Transverse colon (tissue), 4 donors: Measurements from ENCODE around the gene TNFRSF11A. TPM values are rescaled to one million over a fixed set of nuclear protein-coding genes. Genes with fewer than 3 reads are reported as not detected.

Source experiments
- DNase-seq: peaks from one replicate; pipeline ENCODE4 v3.0.0-alpha.2; 2019
- H3K27ac ChIP-seq, 4 donors: fragments of 200-600 bp; sonication (generic); 2 replicates each; pipeline ENCODE4 v1.5.1; 2016 to 2018; ENCODE audit warnings: inconsistent platforms in 4 of 4
- H3K27me3 ChIP-seq: fragments of 200-600 bp; sonication (generic); 2 replicates; pipeline ENCODE4 v1.5.1; 2017; ENCODE audit warnings: inconsistent platforms
- H3K36me3 ChIP-seq, 4 donors: fragments of 200-600 bp; sonication (generic); 2 replicates each; pipeline ENCODE4 v1.5.1; 2017 to 2019; ENCODE audit warnings: inconsistent platforms in 4 of 4
- H3K4me1 ChIP-seq, 4 donors: fragments of 200-600 bp; sonication (generic); 2 replicates each; pipeline ENCODE4 v1.5.1; 2017 to 2020; ENCODE audit warnings: inconsistent platforms in 4 of 4
- H3K4me3 ChIP-seq, 4 donors: fragments of 200-600 bp; sonication (generic); 1 replicate in 1 of 4; 2 replicates in 3 of 4; pipeline versions ENCODE4 v1.5.1 to v1.6.1; 2017 to 2019; ENCODE audit warnings: inconsistent platforms in 4 of 4
- H3K9me3 ChIP-seq, 2 donors: fragments of 200-600 bp; sonication (generic); 2 replicates each; pipeline ENCODE4 v1.5.1; 2017 to 2019; ENCODE audit warnings: inconsistent platforms in 2 of 2
- CTCF ChIP-seq, 5 experiments: fragments of 200-600 bp in 3 of 5; fragments of 450-650 bp in 2 of 5; sonication (generic) in 3 of 5; IDR thresholded peaks; 1 replicate in 2 of 5; 2 replicates in 3 of 5; pipeline ENCODE4 v1.5.1; 2016 to 2017; ENCODE audit warnings: antibody characterized with exemption in 5 of 5, inconsistent platforms in 3 of 5, mild to moderate bottlenecking in 2 of 5, moderate library complexity in 1 of 5
- EP300 ChIP-seq: sonication (generic); formaldehyde crosslinking; IDR thresholded peaks from one replicate; pipeline ENCODE4 v1.6.1; 2017; ENCODE audit warnings: antibody characterized with exemption, low read depth
- POLR2A ChIP-seq: fragments of 450-650 bp; IDR thresholded peaks from one replicate; pipeline ENCODE4 v1.6.1; 2016; ENCODE audit warnings: antibody characterized with exemption, mild to moderate bottlenecking, moderate library complexity
- POLR2AphosphoS5 ChIP-seq, 3 donors: sonication (generic); formaldehyde crosslinking; IDR thresholded peaks; one replicate each; pipeline ENCODE4 v1.6.1; 2016; ENCODE audit warnings: antibody characterized with exemption in 3 of 3
- WGBS, 2 donors: methylation state at CpG; one replicate each; pipeline ENCODE4 v1.1.5; 2018; ENCODE audit warnings: low coverage in 1 of 2; 5-methylcytosine and 5-hydroxymethylcytosine counted together
- in situ Hi-C, 4 donors: fragments of 200-750 bp; cut with MboI; loops; one replicate each; pipeline versions ENCODE4 v1.15.0 to v1.15.1; 2017; ENCODE audit warnings: low sequenced_read_pairs in 3 of 4, low pct_ligation_motif_present in 1 of 4, low pct_unique_long_range_greater_than_20kb in 1 of 4
- intact Hi-C: fragments of 100-400 bp; cut with DNase I; formaldehyde crosslinking; loops from one replicate; pipeline ENCODE4 v1.15.1; 2023; ENCODE audit warnings: low total_unique reads
- total RNA-seq, 4 donors: library from RNA; depleted of rRNA; stranded (reverse); fragments of >200 nt; gene quantifications; one replicate each; pipeline ENCODE4 v1.1.0, GENCODE V29; 2016

TNFRSF11A gene
- total RNA-seq, 4 donors from 2014 or later: 23.9 to 59.9 (median 31.6) TPM

- no peaks in the 10 kb centered on the region for H3K9me3 ChIP-seq
- in situ Hi-C loops (no loop called here), intact Hi-C loops (no loop called here)
- no peaks in the 10 kb centered on the region for H3K27me3 ChIP-seq
- no peak for DNase-seq
- 72 to 86% methylated on average over 4 of the region's 4 CpGs for WGBS, 2 donors
- no peaks in the 10 kb centered on the region for H3K36me3 ChIP-seq
- H3K27ac ChIP-seq: no peak overlapping the region
- H3K4me3 ChIP-seq: no peak overlapping the region
- peaks cover 0 to 3% (median 0%) of the 10 kb centered on the region in 4 donors for H3K4me1 ChIP-seq
- TF ChIP-seq EP300 (no peak), POLR2A (no peak), CTCF (IDR thresholded peaks at IDR 0.05) (no peak), POLR2AphosphoS5 (IDR thresholded peaks at IDR 0.05) (no peak)
These were observed 6.6 kb upstream of the TNFRSF11A start for GRCh38 chr18:62318228-62319180.

- WGBS, 2 donors: 51 to 55% methylated on average over 3 of the region's 3 CpGs
- Histone ChIP-seq H3K9me3 (no peaks in the 10 kb centered on the region), H3K27ac (no peak overlapping the region), H3K4me1 (peaks cover 7 to 25% (median 19%) of the 10 kb centered on the region in 4 donors), H3K4me3 (no peak overlapping the region), H3K36me3 (no peaks in the 10 kb centered on the region), H3K27me3 (peaks cover 21% of the 10 kb centered on the region)
- intact Hi-C loops (no loop called here), in situ Hi-C loops (no loop called here)
- DNase-seq: no peak
- TF ChIP-seq CTCF (IDR thresholded peaks at IDR 0.05) (no peak), EP300 (no peak)
These were observed 3.9 kb upstream of the TNFRSF11A start for GRCh38 chr18:62321201-62321600.

- no peak for DNase-seq
- intact Hi-C loops: no loop called here
- TF ChIP-seq EP300: no peak
- no peak for TF ChIP-seq POLR2AphosphoS5 (IDR thresholded peaks at IDR 0.05)
- TF ChIP-seq POLR2A: no peak
- no peak for TF ChIP-seq CTCF (IDR thresholded peaks at IDR 0.05)
- peaks cover 45% of the 10 kb centered on the region for H3K27me3 ChIP-seq
- no peaks in the 10 kb centered on the region for H3K9me3 ChIP-seq
- peaks cover 7 to 45% (median 30%) of the 10 kb centered on the region in 4 donors for H3K4me1 ChIP-seq
- in situ Hi-C loops: no loop called here
- peak overlapping the region; percentile 20 to 83 (median 71) for H3K27ac ChIP-seq
- no peak overlapping the region for H3K4me3 ChIP-seq
- no peaks in the 10 kb centered on the region for H3K36me3 ChIP-seq
- 24 to 42% methylated on average over 6 of the region's 6 CpGs for WGBS, 2 donors
These were observed 1.5 kb upstream of the TNFRSF11A start for GRCh38 chr18:62323483-62324180.

- no peaks in the 10 kb centered on the region for H3K36me3 ChIP-seq
- peak overlapping the region in 2 of 4 donors; percentile 42 to 58 for H3K4me3 ChIP-seq
These were observed 805 bp upstream of the TNFRSF11A start for GRCh38 chr18:62324181-62324828.

More at GRCh38 chr18:62324181-62324828, 805 bp upstream of the TNFRSF11A start:
- Histone ChIP-seq H3K4me1 (peaks cover 9 to 52% (median 37%) of the 10 kb centered on the region in 4 donors), H3K27me3 (peaks cover 52% of the 10 kb centered on the region), H3K9me3 (no peaks in the 10 kb centered on the region), H3K27ac (peak overlapping the region; percentile 20 to 83 (median 71))
- in situ Hi-C loops (no loop called here), intact Hi-C loops (no loop called here)
- DNase-seq: no peak
- 37 to 51% methylated on average over 7 to 12 of the region's 12 CpGs for WGBS, 2 donors
- TF ChIP-seq POLR2A: no peak
- no peak for TF ChIP-seq EP300
- no peak for TF ChIP-seq POLR2AphosphoS5 (IDR thresholded peaks at IDR 0.05)
- no peak for TF ChIP-seq CTCF (IDR thresholded peaks at IDR 0.05)
